CD1c-positive myeloid dendritic cell (primary cell): ENCODE results near the gene BCL2L1.

ENCODE experiments used
- DNase-seq: peaks from one replicate; pipeline ENCODE4 v3.0.0-alpha.2; 2016; ENCODE audit errors: extremely low spot score

Gene BCL2L1

GRCh38 chr20:31708736-31709534, 13.7 kb downstream of the BCL2L1 start:
- no peak for DNase-seq

- no peak for DNase-seq
These were observed 14.5 kb downstream of the BCL2L1 start for GRCh38 chr20:31707994-31708735.

GRCh38 chr20:31707258-31707615, 15.4 kb downstream of the BCL2L1 start:
- DNase-seq, result no peak

GRCh38 chr20:31706607-31707257, 15.9 kb downstream of the BCL2L1 start:
- DNase-seq, result no peak

- no peak for DNase-seq
These were observed 16.8 kb downstream of the BCL2L1 start for GRCh38 chr20:31705598-31706597.

GRCh38 chr20:31705191-31705590, 17.5 kb downstream of the BCL2L1 start:
- no peak for DNase-seq

GRCh38 chr20:31704225-31705119, 18.2 kb downstream of the BCL2L1 start:
- no peak for DNase-seq

- DNase-seq, result no peak
These were observed 21.1 kb downstream of the BCL2L1 start for GRCh38 chr20:31701591-31701990.

- DNase-seq, result no peak
These were observed 21.9 kb downstream of the BCL2L1 start for GRCh38 chr20:31700747-31701146.

- no peak for DNase-seq
These were observed 22.6 kb downstream of the BCL2L1 start for GRCh38 chr20:31699801-31700728.

GRCh38 chr20:31698803-31699718, 23.6 kb downstream of the BCL2L1 start:
- peak; percentile 88 for DNase-seq

GRCh38 chr20:31698243-31698802, 24.3 kb downstream of the BCL2L1 start:
- no peak for DNase-seq

- peak; percentile 65 for DNase-seq
These were observed 26.5 kb downstream of the BCL2L1 start for GRCh38 chr20:31695849-31696804.

GRCh38 chr20:31694842-31695593, 27.6 kb downstream of the BCL2L1 start:
- DNase-seq, result no peak

GRCh38 chr20:31693987-31694661, 28.5 kb downstream of the BCL2L1 start:
- no peak for DNase-seq
